Fibroblast of lung (primary cell): Measurements from ENCODE around the gene EFCAB6. TPM values are rescaled to one million over a fixed set of nuclear protein-coding genes. Genes with fewer than 3 reads are reported as not detected.

Experiments
- DNase-seq, 2 donors: peaks; one replicate each; pipeline versions ENCODE4 v3.0.0 to v3.0.0-alpha.2; 2010; ENCODE audit warnings: low read depth in 2 of 2
- H2AFZ ChIP-seq: 2 replicates; pipeline ENCODE4 v1.5.1; 2012; ENCODE audit warnings: low read length, control low read depth, inconsistent platforms
- H3K27ac ChIP-seq: 2 replicates; pipeline ENCODE4 v1.5.1; 2011; ENCODE audit warnings: low read length, control low read depth; ENCODE audit not compliant: insufficient read depth
- H3K27me3 ChIP-seq: 2 replicates; pipeline ENCODE4 v1.5.1; 2011; ENCODE audit warnings: mild to moderate bottlenecking, low read length; ENCODE audit not compliant: control insufficient read depth, insufficient read depth
- H3K36me3 ChIP-seq: 2 replicates; pipeline ENCODE4 v1.5.1; 2011; ENCODE audit warnings: low read length; ENCODE audit not compliant: control insufficient read depth, insufficient read depth
- H3K4me1 ChIP-seq: 2 replicates; pipeline ENCODE4 v1.5.1; 2011; ENCODE audit warnings: low read length; ENCODE audit not compliant: control insufficient read depth, insufficient read depth; ENCODE audit errors: extremely low read depth
- H3K4me2 ChIP-seq: 2 replicates; pipeline ENCODE4 v1.5.1; 2011; ENCODE audit warnings: low read length, control low read depth; ENCODE audit not compliant: insufficient read depth; ENCODE audit errors: extremely low read depth
- H3K4me3 ChIP-seq, 4 experiments: fragments of 200-600 bp in 1 of 4; sonication (generic) in 1 of 4; replicated peaks in 1 of 4; 2 replicates each; pipeline ENCODE4 v1.5.1; 2011 to 2016; ENCODE audit warnings: low read length in 4 of 4, low read depth in 3 of 4, mild to moderate bottlenecking in 3 of 4, control low read depth in 2 of 4, inconsistent platforms in 1 of 4, mixed read lengths in 1 of 4; ENCODE audit not compliant: insufficient read depth in 1 of 4; ENCODE audit errors: control extremely low read depth in 1 of 4
- H3K79me2 ChIP-seq: 2 replicates; pipeline ENCODE4 v1.5.1; 2012; ENCODE audit warnings: mild to moderate bottlenecking, low read length, inconsistent platforms; ENCODE audit not compliant: control insufficient read depth, insufficient read depth
- H3K9ac ChIP-seq: 2 replicates; pipeline ENCODE4 v1.5.1; 2011; ENCODE audit warnings: mild to moderate bottlenecking, low read length, control low read depth; ENCODE audit not compliant: insufficient read depth
- H3K9me3 ChIP-seq: 2 replicates; pipeline ENCODE4 v1.5.1; 2012; ENCODE audit warnings: low read depth, low read length; ENCODE audit not compliant: control insufficient read depth, insufficient read depth
- H4K20me1 ChIP-seq: 2 replicates; pipeline ENCODE4 v1.5.1; 2011; ENCODE audit warnings: low read length; ENCODE audit not compliant: control insufficient read depth, insufficient read depth; ENCODE audit errors: extremely low read depth
- CTCF ChIP-seq, 2 donors: IDR thresholded peaks in 1 of 2; conservative IDR thresholded peaks in 1 of 2; 1 replicate in 1 of 2; 2 replicates in 1 of 2; pipeline ENCODE4 v1.5.1; 2011 to 2012; ENCODE audit warnings: low read length in 2 of 2, control low read depth in 1 of 2, inconsistent platforms in 1 of 2, low read depth in 1 of 2, mild to moderate bottlenecking in 1 of 2
- EZH2 ChIP-seq: IDR thresholded peaks from 2 replicates; pipeline ENCODE4 v1.5.1; 2012; ENCODE audit warnings: low read length, control low read depth, mild to moderate bottlenecking; ENCODE audit errors: missing control alignments
- polyA plus RNA-seq, 2 donors: library from polyadenylated mRNA; depleted of rRNA in 1 of 2; stranded (reverse) in 1 of 2; unstranded in 1 of 2; fragments of >200 nt; gene quantifications; 2 replicates each; pipeline ENCODE4 v1.2.1, GENCODE V29; 2011 to 2012; ENCODE audit warnings: missing spikeins in 1 of 2
- total RNA-seq: library from RNA; depleted of rRNA; stranded (reverse); fragments of >200 nt; gene quantifications from 2 replicates; pipeline ENCODE4 v1.2.1, GENCODE V29; 2014

The EFCAB6 gene
- total and polyA plus RNA-seq, 2 donors (not counting 1 experiment from before 2014, with no cell fraction given), result 1.0 to 1.5 TPM

DNA sequence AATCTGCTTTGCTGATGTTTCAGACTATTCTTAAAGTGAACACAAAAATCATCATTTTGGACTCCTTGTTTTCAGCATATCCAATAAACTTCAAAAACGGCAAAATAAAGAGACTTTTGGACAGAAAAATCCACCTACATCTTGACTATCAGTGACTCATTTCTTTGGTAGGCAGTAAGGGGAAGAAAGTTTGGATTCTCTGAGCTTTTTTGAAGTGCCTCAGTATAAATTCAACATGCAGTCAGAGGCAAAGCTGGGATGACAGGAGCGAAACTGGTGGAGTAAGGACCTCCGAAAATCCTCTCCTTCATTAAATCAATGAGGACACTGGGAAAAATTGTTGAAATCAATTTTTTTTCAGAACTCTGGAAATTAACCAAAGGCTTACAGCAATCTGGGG lies 29.7 kb downstream of the EFCAB6 start:
- H3K27me3 ChIP-seq, result no peaks in the 10 kb centered on the region
- H3K9ac ChIP-seq, result no peak overlapping the region
- H3K4me2 ChIP-seq, result no peak overlapping the region
- TF ChIP-seq CTCF (conservative IDR thresholded peaks at IDR 0.05 in 1 of 2, IDR thresholded peaks at IDR 0.05 in 1 of 2; ENCODE audit: low read depth in 1 of 2, low read length in 2 of 2) (no peak), EZH2 (no peak)
- H3K79me2 ChIP-seq, result no peaks in the 10 kb centered on the region
- no peaks in the 10 kb centered on the region for H4K20me1 ChIP-seq
- peak in 1 of 2 donors; percentile 55 for DNase-seq
- no peaks in the 10 kb centered on the region for H3K4me1 ChIP-seq
- no peaks in the 10 kb centered on the region for H3K9me3 ChIP-seq
- H3K27ac ChIP-seq, result no peak overlapping the region
- H3K36me3 ChIP-seq, result no peaks in the 10 kb centered on the region
- H3K4me3 ChIP-seq, result no peak overlapping the region
- H2AFZ ChIP-seq, result no peak overlapping the region

DNA sequence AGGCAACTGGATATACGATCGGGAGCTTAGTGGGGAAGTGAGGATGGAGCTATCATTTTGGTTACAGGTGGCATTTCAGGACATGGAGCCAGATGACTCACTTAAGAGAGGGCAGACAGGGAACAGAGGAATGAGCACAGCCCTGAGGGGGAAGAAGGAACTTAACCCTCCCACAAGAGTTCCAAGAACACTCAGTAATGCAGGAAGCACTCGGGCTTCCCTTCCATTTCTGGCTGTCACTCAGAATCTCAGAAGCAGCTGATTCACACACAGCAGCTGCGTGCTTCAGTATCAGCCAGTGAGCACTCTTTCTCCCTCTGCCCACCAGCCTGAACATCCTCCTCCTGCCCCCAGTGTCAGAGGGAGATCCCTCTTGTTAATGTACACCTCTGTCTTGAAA lies 34.8 kb downstream of the EFCAB6 start:
- no peak overlapping the region for H3K4me2 ChIP-seq
- H3K27ac ChIP-seq, result no peak overlapping the region

DNA sequence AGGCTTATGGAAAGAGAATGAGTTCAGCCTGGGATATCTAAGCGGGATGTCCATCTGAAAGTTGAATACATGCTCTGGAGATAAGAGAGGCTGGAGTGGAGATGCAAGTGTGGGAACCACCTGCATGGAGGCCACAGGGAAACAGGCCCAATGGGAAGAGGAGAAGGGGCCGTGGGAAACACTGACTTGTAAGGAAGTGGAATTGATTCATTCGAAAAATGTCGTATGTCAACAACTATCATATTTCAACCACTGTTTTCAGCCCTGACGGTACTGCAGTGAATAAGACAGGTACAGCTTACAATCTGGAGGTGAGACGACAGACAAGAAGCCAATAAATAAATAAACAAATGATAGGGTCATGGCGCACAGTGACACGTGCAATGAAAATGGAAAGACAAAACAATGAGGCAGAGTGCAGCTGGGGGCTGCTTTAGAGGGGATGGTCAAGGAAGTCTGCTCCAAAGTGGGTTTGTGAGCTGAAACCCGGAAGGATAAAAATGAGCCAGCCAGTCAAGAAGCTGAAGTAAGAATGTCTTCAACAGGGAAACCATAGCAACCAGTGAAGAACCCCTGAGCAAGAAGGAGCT lies 35.9 kb downstream of the EFCAB6 start:
- Histone ChIP-seq H3K4me1 (no peaks in the 10 kb centered on the region), H4K20me1 (no peaks in the 10 kb centered on the region), H3K27ac (no peak overlapping the region), H3K9ac (no peak overlapping the region), H3K9me3 (no peaks in the 10 kb centered on the region), H3K27me3 (no peaks in the 10 kb centered on the region), H3K36me3 (no peaks in the 10 kb centered on the region), H3K4me2 (no peak overlapping the region), H3K4me3 (no peak overlapping the region), H3K79me2 (no peaks in the 10 kb centered on the region), H2AFZ (no peak overlapping the region)
- no peak for TF ChIP-seq EZH2
- TF ChIP-seq CTCF (conservative IDR thresholded peaks at IDR 0.05 in 1 of 2, IDR thresholded peaks at IDR 0.05 in 1 of 2; ENCODE audit: low read depth in 1 of 2, low read length in 2 of 2), result no peak
- DNase-seq, result no peak

More for the DNA sequence above, 34.8 kb downstream of the EFCAB6 start:
- Histone ChIP-seq H4K20me1 (no peaks in the 10 kb centered on the region), H3K9me3 (no peaks in the 10 kb centered on the region), H3K9ac (no peak overlapping the region), H3K36me3 (no peaks in the 10 kb centered on the region), H3K79me2 (no peaks in the 10 kb centered on the region), H2AFZ (no peak overlapping the region), H3K4me1 (no peaks in the 10 kb centered on the region), H3K27me3 (no peaks in the 10 kb centered on the region), H3K4me3 (no peak overlapping the region)
- TF ChIP-seq CTCF (conservative IDR thresholded peaks at IDR 0.05 in 1 of 2, IDR thresholded peaks at IDR 0.05 in 1 of 2; ENCODE audit: low read depth in 1 of 2, low read length in 2 of 2) (no peak), EZH2 (no peak)
- DNase-seq, result peak; percentile 47 to 93
